ENCODE measurements around the gene CECR2.

DNA sequence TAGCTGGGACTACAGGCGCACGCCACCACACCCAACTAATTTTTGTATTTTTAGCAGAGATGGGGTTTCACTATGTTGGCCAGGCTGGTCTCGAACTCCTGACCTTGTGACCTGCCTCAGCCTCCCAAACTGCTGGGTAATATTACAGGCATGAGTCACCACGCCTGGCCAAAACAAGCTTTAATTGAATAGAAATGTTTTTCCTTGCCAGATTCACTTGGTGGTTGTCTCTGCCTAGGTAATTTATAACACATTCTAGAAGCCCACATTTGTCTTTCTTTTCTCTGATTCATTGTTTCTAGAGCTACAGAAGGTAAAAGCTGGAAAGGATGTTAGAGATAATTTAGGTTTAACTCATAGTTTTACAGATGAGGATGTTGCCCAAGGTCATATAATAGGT is 41.3 kb downstream of the CECR2 start:
- TF ChIP-seq EZH2 (IDR thresholded peaks at IDR 0.05; ENCODE audit: borderline replicate concordance, insufficient read depth, low read length, poor library complexity, severe bottlenecking) (no peak), CTCF (IDR thresholded peaks at IDR 0.05; ENCODE audit: poor library complexity, severe bottlenecking) (no peak), EP300 (conservative IDR thresholded peaks at IDR 0.05; ENCODE audit: poor library complexity, severe bottlenecking) (no peak)
